Calu3 (cell line): ENCODE data around the gene FBRS. TPM values are rescaled to one million over a fixed set of nuclear protein-coding genes. Genes with fewer than 3 reads are reported as not detected.

Experiments used
- Bru-seq: library from RNA; stranded (reverse); fragments of 400-500 nt; gene quantifications from one replicate; lab custom pipeline; 2021; lab: Mats Ljungman, UMichigan
- BruChase-seq, 2 experiments: library from RNA; stranded (reverse); fragments of 400-500 nt; gene quantifications; one replicate each; lab custom pipeline; 2021; lab: Mats Ljungman, UMichigan
- BruUV-seq: library from RNA; stranded (reverse); fragments of 400-500 nt; replicated peaks from 2 replicates; lab custom pipeline; 2021; lab: Mats Ljungman, UMichigan
- CTCF ChIA-PET: fragments of 300-600 bp; sonication (Branson Sonifier 250); formaldehyde crosslinking; loops from one replicate; lab custom pipeline; 2022; ENCODE audit warnings: antibody characterized with exemption; lab: Charles Lee
- DNase-seq: peaks from one replicate; pipeline ENCODE4 v3.0.0; 2022
- H3K27ac Mint-ChIP-seq: one replicate; pipeline ENCODE4 v1.8.0; 2022; ENCODE audit warnings: mixed read lengths; ENCODE audit not compliant: unreplicated experiment
- H3K27me3 Mint-ChIP-seq: one replicate; pipeline ENCODE4 v1.8.0; 2022; ENCODE audit warnings: mixed read lengths; ENCODE audit not compliant: unreplicated experiment
- H3K36me3 Mint-ChIP-seq: one replicate; pipeline ENCODE4 v1.8.0; 2022; ENCODE audit warnings: mild to moderate bottlenecking, moderate library complexity, mixed read lengths; ENCODE audit not compliant: insufficient read depth, unreplicated experiment
- H3K4me1 Mint-ChIP-seq: one replicate; pipeline ENCODE4 v1.8.0; 2022; ENCODE audit warnings: mild to moderate bottlenecking, low read depth, mixed read lengths; ENCODE audit not compliant: unreplicated experiment
- H3K4me3 Mint-ChIP-seq: one replicate; pipeline ENCODE4 v1.8.0; 2022; ENCODE audit warnings: mild to moderate bottlenecking, low read depth, moderate library complexity, mixed read lengths; ENCODE audit not compliant: unreplicated experiment
- H3K9me3 Mint-ChIP-seq: one replicate; pipeline ENCODE4 v1.8.0; 2022; ENCODE audit warnings: low read depth, mixed read lengths; ENCODE audit not compliant: unreplicated experiment
- intact Hi-C: fragments of 100-400 bp; cut with micrococcal nuclease; formaldehyde crosslinking; loops from one replicate; pipeline ENCODE4 v1.10.0; 2022; ENCODE audit not compliant: unreplicated experiment
- long read RNA-seq: library from polyadenylated mRNA; stranded (forward); transcript quantifications from one replicate; pipeline ENCODE4 v2.0.0, GENCODE V29; 2022
- total RNA-seq: library from RNA; stranded (reverse); gene quantifications from 2 replicates; pipeline ENCODE4 v1.2.3, GENCODE V29; 2022
- TF ChIP-seq, protein P1 (sequence below): fragments of 200-600 bp; IDR thresholded peaks from one replicate; pipeline ENCODE4 v1.8.0; 2022; ENCODE audit warnings: antibody characterized with exemption; ENCODE audit not compliant: unreplicated experiment

The FBRS gene
- 113 and 114 TPM in 2 replicates for total RNA-seq
- percentile 79 among the genes with signal in this experiment for Bru-seq, nascent RNA
- BruChase-seq, experiment 1, labeled RNA remaining after a 6-hour chase, result percentile 93 among the genes with signal in this experiment
- percentile 94 among the genes with signal in this experiment for BruChase-seq, experiment 2, labeled RNA remaining after a 2-hour chase
- long read RNA-seq, full-length matches to known transcripts, result 5 of 46 reads
- long read RNA-seq, partial matches to known transcripts, result 6 of 46 reads
- long read RNA-seq, other reads (novel, unspliced or antisense), result 35 of 46 reads

DNA sequence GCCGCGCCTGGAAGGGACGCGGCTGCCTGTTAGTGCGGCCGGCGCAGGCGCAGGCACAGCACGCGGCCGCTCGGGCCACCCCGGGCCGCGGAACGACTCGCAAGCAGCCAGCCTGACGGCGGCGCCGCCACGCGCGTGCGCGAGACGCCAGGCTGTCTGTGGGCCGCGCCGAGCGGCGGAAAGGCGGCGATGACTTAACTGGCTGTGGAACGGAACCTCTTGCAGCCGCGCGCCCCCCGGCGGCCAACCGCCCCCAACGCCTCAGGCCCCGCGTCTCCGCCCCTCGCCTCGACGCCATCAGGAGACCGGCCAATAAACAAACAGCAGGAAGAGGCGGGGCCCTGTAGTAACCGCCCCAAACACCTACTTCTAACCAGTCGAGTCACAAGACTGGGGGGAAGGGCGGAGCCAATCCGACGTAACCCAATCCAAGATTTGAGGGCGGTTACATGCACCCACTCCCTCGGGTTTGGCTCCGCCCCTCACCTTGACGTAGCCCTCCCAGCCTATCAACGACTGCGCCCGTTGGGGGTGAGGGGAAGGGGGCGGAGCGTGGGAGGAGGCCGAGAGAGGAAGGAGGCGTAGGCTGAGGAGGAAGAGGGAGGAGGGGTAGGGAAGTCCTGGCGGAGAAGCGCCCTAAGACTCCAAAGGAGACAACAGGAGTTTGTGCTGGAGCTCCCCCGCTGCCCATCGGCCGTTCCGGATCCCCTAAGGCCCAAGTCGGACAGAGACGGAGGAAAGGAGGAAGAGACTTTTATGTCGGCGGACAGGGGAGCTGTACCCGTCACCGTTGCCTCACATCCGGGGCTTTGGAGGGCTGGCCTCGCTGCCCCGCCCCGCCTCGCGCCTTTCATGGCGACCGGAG, at the start of gene FBRS:
Gene FBRS (plus strand): TSS at position 566 of the 865 bp plus-strand sequence. CDS start 1,088 bp downstream, outside the sequence.
- Mint-ChIP-seq H3K4me1 (peaks cover 28% of the 10 kb centered on the region), H3K27ac (peak within 1 kb of the TSS; percentile 99), H3K27me3 (no peaks in the 10 kb centered on the region), H3K9me3 (no peaks in the 10 kb centered on the region), H3K36me3 (peaks cover 72% of the 10 kb centered on the region), H3K4me3 (peak within 1 kb of the TSS; percentile 91)
- CTCF ChIA-PET, result interaction anchor here (0.7 to 2.4 kb wide), 7 partner anchors 11 to 284 kb away, joined by 3 to 16 read pairs (median 4); partner anchors contain the start of genes DCTPP1, PHKG2 and ZNF48
- intact Hi-C loops, result loop anchor here (2.0 to 5.0 kb wide), 2 partner anchors 21 to 39 kb away; partner anchors contain the start of gene SRCAP
- DNase-seq, result peak; percentile 100
- TF ChIP-seq, protein P1, sequence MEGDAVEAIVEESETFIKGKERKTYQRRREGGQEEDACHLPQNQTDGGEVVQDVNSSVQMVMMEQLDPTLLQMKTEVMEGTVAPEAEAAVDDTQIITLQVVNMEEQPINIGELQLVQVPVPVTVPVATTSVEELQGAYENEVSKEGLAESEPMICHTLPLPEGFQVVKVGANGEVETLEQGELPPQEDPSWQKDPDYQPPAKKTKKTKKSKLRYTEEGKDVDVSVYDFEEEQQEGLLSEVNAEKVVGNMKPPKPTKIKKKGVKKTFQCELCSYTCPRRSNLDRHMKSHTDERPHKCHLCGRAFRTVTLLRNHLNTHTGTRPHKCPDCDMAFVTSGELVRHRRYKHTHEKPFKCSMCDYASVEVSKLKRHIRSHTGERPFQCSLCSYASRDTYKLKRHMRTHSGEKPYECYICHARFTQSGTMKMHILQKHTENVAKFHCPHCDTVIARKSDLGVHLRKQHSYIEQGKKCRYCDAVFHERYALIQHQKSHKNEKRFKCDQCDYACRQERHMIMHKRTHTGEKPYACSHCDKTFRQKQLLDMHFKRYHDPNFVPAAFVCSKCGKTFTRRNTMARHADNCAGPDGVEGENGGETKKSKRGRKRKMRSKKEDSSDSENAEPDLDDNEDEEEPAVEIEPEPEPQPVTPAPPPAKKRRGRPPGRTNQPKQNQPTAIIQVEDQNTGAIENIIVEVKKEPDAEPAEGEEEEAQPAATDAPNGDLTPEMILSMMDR, result peak; percentile 84
- BruUV-seq, result no TSS peak

DNA sequence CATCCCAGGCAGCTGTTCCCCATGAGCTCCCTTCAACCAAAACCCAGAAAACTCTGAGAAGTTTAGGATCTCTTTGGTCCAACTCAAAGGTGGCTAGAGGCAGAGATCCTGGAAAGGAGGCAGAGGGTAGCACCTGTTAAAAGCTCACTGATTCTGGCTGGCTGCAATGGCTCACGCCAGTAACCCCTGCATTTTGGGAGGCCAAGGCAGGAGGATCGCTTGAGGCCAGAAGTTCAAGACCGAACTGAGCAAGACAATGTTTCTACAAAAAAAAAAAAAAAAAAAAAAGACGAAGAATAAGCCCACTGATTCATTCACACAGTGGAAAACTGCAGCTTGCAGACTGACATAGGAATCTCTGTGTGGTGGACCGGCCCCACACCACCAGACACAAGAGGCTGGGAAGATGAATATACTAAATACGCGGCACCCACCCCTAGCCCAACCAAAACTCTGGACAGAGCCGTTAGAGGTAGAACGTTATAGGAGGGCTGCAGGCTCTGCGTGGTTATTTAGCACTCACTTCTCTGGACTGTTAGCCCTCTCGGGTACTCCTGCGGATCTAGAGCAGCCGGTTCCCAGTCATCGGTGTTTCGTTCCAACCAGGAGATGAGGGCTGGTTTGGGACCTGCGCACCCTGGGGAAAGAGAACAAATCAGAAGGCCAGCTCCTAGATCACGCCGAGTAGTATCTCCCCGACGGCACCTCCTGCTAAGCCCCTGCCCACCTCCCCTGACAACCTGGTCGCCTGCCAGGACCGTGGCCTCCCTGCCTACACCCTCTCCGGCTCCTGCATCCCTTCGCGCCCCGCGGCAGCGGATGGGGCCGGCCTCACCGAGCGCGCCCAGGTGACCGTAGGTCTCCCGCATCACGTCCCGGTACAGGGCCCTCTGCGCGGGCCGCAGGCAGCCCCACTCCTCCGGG, 49.0 kb upstream of the FBRS start:
- Mint-ChIP-seq H3K27me3 (no peaks in the 10 kb centered on the region), H3K36me3 (peaks cover 65% of the 10 kb centered on the region), H3K27ac (peak overlapping the region; percentile 98), H3K4me3 (peak overlapping the region; percentile 75), H3K9me3 (no peaks in the 10 kb centered on the region), H3K4me1 (no peaks in the 10 kb centered on the region)
- CTCF ChIA-PET, result interaction anchor here (0.6 to 2.7 kb wide), 9 partner anchors 11 to 237 kb away, joined by 3 to 9 read pairs (median 5); partner anchors contain the start of genes DCTPP1, PRR14, ZNF764 and ZNF785
- TF ChIP-seq, protein P1, result no peak
- DNase-seq, result peak; percentile 59
- intact Hi-C loops, result no loop called here
- TSS peak; percentile 74 for BruUV-seq

DNA sequence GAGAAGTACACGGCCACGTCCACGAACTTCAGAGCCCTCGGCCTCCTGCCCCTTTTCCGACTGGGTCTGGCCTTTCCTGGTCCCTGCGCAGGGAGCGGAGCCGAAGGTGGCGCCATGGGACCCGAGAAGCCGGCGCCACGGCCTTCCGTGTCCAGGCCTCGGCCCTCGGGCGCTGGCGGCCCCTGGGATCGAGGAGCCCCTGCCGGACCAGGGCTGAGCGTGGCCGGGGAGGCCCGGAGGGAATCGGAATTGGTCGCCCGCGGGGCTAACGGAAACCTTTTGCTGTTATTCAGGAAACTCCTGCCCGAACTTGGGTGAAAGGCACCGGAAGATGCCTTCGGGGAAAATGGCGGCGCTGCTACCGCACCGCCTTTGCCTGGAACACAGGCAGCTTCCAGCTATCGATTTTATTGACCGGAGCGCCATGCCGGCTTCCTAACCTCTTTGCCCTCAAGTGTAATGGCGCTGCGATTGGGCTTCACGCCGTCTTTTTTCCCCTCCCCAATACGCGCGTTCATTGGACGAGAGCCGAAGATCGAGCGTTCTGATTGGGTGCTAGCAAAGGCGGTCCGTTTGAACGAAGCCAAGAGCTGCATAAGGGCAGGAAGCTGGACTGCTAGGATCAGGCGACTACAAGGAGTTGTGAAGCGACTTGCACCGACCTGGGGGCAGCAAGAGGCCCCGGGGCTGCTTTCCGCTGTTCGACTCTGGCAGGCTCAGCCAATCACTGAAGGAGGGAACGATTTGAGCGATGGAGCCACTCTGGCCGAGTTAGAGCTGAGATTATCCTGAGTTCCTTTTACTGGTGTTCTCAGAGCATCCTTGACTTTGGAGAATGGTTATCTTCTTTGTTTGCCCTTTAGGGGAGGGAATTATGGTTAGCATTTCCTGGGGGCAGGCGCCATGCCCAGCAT, 48.0 kb upstream of the FBRS start, which contains the start of gene ZNF689:
Gene ZNF689 (minus strand): TSS at position 464 of the 914 bp plus-strand sequence. CDS start 348 bp downstream, at position 116.
- Mint-ChIP-seq H3K4me3 (peak within 1 kb of the TSS; percentile 75), H3K27ac (peak within 1 kb of the TSS; percentile 98), H3K9me3 (no peaks in the 10 kb centered on the region), H3K36me3 (peaks cover 56% of the 10 kb centered on the region), H3K27me3 (no peaks in the 10 kb centered on the region), H3K4me1 (peaks cover 2% of the 10 kb centered on the region)
- intact Hi-C loops, result no loop called here
- TSS peak; percentile 61 for BruUV-seq
- DNase-seq, result peak; percentile 97
- CTCF ChIA-PET, result interaction anchor here (0.6 to 2.7 kb wide), 10 partner anchors 9 to 201 kb away, joined by 3 to 8 read pairs (median 3); partner anchors contain the start of genes DCTPP1, PRR14 and ZNF764
- TF ChIP-seq, protein P1, result no peak
